ENCODE data around the gene ZC3H12D. TPM values are rescaled to one million over a fixed set of nuclear protein-coding genes. Genes with fewer than 3 reads are reported as not detected.

The ZC3H12D gene
- total RNA-seq, 6 experiments from 2014 or later: 0.05 to 0.16 (median 0.10) TPM; not detected in 2

DNA sequence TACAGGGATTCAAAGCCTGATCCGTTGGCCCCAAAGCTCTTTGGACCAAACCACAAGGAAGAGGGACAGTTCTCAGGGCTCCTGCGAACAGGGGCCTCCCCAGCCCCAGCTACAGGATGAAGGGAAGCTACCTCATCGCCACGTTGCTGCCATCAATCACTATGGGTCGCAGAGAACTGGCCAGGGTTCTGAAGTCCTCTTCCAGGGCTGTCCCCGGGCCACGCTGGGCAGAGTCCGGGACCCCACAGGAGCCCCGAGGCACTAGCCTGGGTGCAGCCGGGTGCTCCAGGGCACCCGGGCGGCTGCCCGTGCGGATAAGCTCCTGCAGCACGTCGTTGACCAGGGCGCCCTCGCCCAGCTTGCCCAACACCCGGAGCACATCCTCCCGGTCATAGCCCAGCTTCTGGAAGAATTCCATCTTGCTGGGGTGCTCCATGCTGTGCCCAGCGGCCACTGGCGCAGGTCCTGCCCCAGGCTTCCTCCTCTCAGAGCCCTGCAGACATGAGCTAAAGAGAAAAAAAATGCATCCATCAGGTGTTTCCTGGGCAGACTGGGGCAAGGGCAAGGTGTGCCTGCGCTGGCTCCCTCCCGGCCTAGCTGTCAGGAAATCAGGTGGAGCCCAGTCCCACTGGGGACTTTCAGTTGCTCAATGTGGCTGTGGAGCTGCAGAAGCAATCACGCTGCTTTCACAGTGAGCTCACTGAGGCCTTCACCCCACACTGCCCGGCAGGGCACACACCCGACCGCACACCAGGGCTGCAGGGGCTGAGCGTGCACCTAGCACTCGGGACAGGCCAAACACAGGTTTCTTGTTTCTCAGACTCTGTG is 10.5 kb downstream of the ZC3H12D start:
- H3K27me3 Mint-ChIP-seq (ENCODE audit: insufficient read depth): peaks cover 19% of the 10 kb centered on the region
- TF ChIP-seq, protein P1, sequence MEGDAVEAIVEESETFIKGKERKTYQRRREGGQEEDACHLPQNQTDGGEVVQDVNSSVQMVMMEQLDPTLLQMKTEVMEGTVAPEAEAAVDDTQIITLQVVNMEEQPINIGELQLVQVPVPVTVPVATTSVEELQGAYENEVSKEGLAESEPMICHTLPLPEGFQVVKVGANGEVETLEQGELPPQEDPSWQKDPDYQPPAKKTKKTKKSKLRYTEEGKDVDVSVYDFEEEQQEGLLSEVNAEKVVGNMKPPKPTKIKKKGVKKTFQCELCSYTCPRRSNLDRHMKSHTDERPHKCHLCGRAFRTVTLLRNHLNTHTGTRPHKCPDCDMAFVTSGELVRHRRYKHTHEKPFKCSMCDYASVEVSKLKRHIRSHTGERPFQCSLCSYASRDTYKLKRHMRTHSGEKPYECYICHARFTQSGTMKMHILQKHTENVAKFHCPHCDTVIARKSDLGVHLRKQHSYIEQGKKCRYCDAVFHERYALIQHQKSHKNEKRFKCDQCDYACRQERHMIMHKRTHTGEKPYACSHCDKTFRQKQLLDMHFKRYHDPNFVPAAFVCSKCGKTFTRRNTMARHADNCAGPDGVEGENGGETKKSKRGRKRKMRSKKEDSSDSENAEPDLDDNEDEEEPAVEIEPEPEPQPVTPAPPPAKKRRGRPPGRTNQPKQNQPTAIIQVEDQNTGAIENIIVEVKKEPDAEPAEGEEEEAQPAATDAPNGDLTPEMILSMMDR (IDR thresholded peaks at IDR 0.05): no peak
- no peak for DNase-seq
- no peak overlapping the region for H3K4me3 Mint-ChIP-seq
- H3K36me3 Mint-ChIP-seq (ENCODE audit: low read depth): no peaks in the 10 kb centered on the region
- no peaks in the 10 kb centered on the region for H3K4me1 Mint-ChIP-seq (ENCODE audit: low read depth)
- no peak overlapping the region for H3K27ac Mint-ChIP-seq
- H3K9me3 Mint-ChIP-seq: no peaks in the 10 kb centered on the region

DNA sequence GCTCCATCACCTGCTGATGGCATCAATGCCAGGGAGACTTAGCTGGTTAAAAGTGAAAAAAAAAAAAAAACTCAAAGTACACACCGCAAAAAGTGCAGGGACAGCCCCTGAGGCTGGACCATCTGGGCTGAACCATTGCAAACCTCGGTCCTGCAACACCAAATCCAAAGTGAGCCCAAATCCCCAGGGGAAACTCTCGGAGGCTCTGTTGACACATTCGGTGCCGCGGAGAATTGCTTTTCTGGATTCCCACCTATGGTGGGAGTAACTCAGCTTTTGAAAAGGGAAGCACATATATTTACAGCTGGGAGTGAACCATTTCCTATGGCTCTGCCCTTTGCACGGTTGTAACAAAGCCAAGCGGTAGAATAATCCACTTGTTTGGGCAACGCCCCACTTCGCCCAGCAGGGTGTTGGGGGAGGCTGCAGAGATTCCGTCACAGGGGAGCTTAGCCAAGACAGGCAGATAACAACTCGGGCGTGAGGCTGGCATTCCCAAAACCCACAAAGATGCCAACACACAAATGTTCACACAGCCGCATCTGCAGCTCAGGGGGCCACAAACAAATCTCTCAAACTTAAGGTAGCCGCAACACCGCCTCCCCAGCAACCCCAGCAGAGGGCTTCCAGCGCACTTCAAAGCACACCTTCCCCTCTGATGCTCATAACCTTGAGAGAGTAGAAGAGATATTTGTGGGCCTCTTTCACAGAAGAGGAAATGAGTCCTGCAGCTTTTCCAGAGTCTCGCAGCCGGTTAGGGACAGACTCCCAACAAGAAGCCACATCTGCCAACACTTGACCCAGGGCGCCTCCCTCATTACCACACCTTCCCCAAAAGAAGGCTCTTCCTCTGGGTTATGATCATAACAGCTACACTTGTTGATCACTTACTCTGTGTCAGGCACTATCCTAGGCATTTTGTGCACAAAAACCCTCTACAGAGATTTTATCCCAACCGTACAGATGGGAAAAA is 11.4 kb downstream of the ZC3H12D start:
- Mint-ChIP-seq H3K4me3 (no peak overlapping the region), H3K27me3 (ENCODE audit: insufficient read depth) (peaks cover 19% of the 10 kb centered on the region), H3K27ac (no peak overlapping the region), H3K9me3 (no peaks in the 10 kb centered on the region), H3K36me3 (ENCODE audit: low read depth) (no peaks in the 10 kb centered on the region), H3K4me1 (ENCODE audit: low read depth) (no peaks in the 10 kb centered on the region)
- no peak for DNase-seq
- TF ChIP-seq, protein P1 (IDR thresholded peaks at IDR 0.05): no peak

DNA sequence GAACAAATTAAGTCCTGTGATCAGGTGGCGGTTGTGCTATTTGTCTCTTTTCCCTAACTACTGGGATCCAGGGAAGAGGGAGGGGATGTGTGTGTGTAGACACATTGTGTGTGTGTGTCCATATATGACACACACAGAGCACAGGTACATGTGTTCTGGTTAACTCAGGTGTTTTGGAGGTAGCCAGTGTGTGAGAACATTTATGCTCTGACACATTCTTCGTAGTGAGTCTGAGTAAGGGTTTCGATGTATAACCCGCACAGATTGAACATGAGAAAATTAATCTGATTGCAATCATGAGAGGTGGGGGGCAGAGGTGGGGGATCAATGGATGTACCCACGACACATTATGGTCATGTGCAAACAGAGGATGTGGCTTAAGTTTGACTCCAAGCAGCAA is 12.6 kb downstream of the ZC3H12D start:
- H3K27me3 Mint-ChIP-seq (ENCODE audit: insufficient read depth): peaks cover 19% of the 10 kb centered on the region
- no peaks in the 10 kb centered on the region for H3K9me3 Mint-ChIP-seq
- no peaks in the 10 kb centered on the region for H3K4me1 Mint-ChIP-seq (ENCODE audit: low read depth)
- TF ChIP-seq, protein P1 (IDR thresholded peaks at IDR 0.05): no peak
- H3K27ac Mint-ChIP-seq: no peak overlapping the region
- no peak overlapping the region for H3K4me3 Mint-ChIP-seq
- no peak for DNase-seq
- no peaks in the 10 kb centered on the region for H3K36me3 Mint-ChIP-seq (ENCODE audit: low read depth)

DNA sequence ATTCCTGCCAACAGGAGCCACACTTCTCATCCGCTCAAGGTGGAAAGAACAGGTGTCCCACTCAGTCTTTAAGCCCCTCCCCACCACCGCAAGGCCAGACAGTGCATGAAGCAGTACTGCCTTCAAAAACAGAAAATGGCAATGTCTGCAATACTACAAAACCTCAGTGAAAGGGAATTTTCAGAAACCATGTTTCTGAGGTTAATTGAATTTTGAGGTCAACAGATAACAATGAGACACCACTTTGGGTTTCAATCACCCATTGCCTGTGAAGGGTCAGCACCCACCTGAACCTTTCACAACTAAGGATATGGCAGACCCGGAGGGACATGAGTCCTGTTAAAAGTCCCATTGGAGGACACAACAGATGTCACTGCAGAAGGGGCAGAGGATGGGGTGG is 13.0 kb downstream of the ZC3H12D start:
- TF ChIP-seq, protein P1 (IDR thresholded peaks at IDR 0.05): no peak
- H3K9me3 Mint-ChIP-seq: no peaks in the 10 kb centered on the region
- H3K27ac Mint-ChIP-seq: no peak overlapping the region
- no peaks in the 10 kb centered on the region for H3K36me3 Mint-ChIP-seq (ENCODE audit: low read depth)
- H3K27me3 Mint-ChIP-seq (ENCODE audit: insufficient read depth): peaks cover 18% of the 10 kb centered on the region
- no peak for DNase-seq
- no peak overlapping the region for H3K4me3 Mint-ChIP-seq
- H3K4me1 Mint-ChIP-seq (ENCODE audit: low read depth): no peaks in the 10 kb centered on the region

DNA sequence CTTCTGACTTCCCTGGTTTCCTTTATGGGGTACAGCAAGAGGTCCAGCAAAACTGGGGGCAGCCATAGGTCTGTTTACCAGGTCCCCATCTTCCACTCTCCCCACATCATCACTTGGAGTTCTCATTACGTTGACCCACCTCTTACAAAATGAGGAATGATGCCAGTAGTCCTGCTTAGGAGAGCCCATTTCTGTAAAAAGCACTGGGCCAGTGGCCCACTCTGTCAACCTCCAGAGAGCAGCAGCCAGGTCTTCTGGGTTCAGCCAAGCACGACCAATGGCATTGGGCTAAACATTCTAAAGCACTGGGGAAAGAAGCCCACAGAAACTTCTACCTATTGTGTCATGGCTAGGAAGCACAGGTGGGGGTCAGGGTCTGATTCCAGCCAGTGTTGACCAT is 13.9 kb downstream of the ZC3H12D start:
- no peak overlapping the region for H3K4me3 Mint-ChIP-seq
- no peak for DNase-seq
- no peaks in the 10 kb centered on the region for H3K4me1 Mint-ChIP-seq (ENCODE audit: low read depth)
- H3K9me3 Mint-ChIP-seq: no peaks in the 10 kb centered on the region
- H3K27ac Mint-ChIP-seq: no peak overlapping the region
- peaks cover 17% of the 10 kb centered on the region for H3K27me3 Mint-ChIP-seq (ENCODE audit: insufficient read depth)
- TF ChIP-seq, protein P1 (IDR thresholded peaks at IDR 0.05): no peak
- no peaks in the 10 kb centered on the region for H3K36me3 Mint-ChIP-seq (ENCODE audit: low read depth)
